Nephron (organoid): ENCODE results near the gene SLC25A53.

Experiments
- H3K27ac Mint-ChIP-seq, 3 experiments: 2 replicates each; pipeline ENCODE4 v1.8.0; 2020; ENCODE audit warnings: mixed read lengths in 3 of 3, mild to moderate bottlenecking in 2 of 3, moderate library complexity in 1 of 3
- H3K27me3 Mint-ChIP-seq: 2 replicates; pipeline ENCODE4 v1.8.0; 2021; ENCODE audit warnings: low read depth, mild to moderate bottlenecking, moderate library complexity, mixed read lengths
- H3K36me3 Mint-ChIP-seq: 2 replicates; pipeline ENCODE4 v1.8.0; 2020; ENCODE audit warnings: low read depth, mixed read lengths
- H3K4me1 Mint-ChIP-seq: 2 replicates; pipeline ENCODE4 v1.8.0; 2020; ENCODE audit warnings: mixed read lengths
- H3K4me3 Mint-ChIP-seq, 3 experiments: 2 replicates each; pipeline ENCODE4 v1.8.0; 2020; ENCODE audit warnings: mild to moderate bottlenecking in 3 of 3, mixed read lengths in 3 of 3, moderate library complexity in 2 of 3
- H3K9me3 Mint-ChIP-seq: 2 replicates; pipeline ENCODE4 v1.8.0; 2020; ENCODE audit warnings: mixed read lengths
- TF ChIP-seq, protein P1 (sequence below), 3 experiments: fragments of 200-600 bp; sonication (generic); IDR thresholded peaks; one replicate each; pipeline ENCODE4 v1.5.0; 2021; ENCODE audit warnings: antibody characterized with exemption in 3 of 3; ENCODE audit not compliant: unreplicated experiment in 3 of 3

SLC25A53 gene

DNA sequence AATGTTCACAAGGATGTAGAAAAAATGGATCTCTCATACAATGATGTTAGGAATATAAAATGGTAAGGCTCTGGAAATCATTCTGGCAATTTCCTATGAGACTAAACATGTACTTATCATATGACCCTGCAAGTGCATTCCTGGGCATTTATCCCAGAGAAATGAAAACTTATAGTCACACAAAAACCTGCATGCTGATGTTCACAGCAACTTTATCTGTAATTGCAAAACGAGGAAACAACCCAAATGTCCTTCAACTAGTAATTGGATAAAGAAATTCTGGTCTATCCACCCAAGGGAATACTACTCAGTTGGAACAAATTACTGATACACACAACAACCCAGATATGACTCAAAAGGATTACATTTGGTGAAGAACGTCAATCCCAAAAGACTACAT, 30.0 kb downstream of the SLC25A53 start:
- Mint-ChIP-seq H3K27me3 (no peaks in the 10 kb centered on the region), H3K36me3 (peaks cover 18% of the 10 kb centered on the region), H3K4me1 (no peaks in the 10 kb centered on the region), H3K27ac (no peak overlapping the region), H3K4me3 (no peak overlapping the region), H3K9me3 (peaks cover 2% of the 10 kb centered on the region)
- TF ChIP-seq, protein P1, sequence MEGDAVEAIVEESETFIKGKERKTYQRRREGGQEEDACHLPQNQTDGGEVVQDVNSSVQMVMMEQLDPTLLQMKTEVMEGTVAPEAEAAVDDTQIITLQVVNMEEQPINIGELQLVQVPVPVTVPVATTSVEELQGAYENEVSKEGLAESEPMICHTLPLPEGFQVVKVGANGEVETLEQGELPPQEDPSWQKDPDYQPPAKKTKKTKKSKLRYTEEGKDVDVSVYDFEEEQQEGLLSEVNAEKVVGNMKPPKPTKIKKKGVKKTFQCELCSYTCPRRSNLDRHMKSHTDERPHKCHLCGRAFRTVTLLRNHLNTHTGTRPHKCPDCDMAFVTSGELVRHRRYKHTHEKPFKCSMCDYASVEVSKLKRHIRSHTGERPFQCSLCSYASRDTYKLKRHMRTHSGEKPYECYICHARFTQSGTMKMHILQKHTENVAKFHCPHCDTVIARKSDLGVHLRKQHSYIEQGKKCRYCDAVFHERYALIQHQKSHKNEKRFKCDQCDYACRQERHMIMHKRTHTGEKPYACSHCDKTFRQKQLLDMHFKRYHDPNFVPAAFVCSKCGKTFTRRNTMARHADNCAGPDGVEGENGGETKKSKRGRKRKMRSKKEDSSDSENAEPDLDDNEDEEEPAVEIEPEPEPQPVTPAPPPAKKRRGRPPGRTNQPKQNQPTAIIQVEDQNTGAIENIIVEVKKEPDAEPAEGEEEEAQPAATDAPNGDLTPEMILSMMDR (IDR thresholded peaks at IDR 0.05; ENCODE audit: unreplicated experiment in 3 of 3) = no peak

DNA sequence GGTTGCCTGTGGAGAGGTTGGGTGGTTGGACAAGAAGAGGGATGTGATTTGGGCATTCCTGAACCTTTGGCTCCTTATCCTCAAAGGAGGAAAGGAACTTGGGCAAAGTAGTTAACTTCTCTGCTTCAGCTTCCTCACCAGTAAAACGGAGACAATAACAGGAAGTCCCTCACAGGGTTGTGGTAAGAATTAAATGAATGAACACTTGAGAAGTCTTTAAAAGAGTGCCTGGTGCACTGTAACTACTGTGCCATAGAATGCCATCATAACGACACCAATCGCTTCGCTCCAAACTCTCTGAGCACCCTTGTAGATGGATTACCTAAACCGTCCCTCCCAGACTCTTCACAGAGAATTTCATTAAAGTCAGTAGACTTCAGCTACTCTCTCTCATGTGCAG, 34.0 kb downstream of the SLC25A53 start:
- TF ChIP-seq, protein P1 (IDR thresholded peaks at IDR 0.05; ENCODE audit: unreplicated experiment in 3 of 3) = no peak
- Mint-ChIP-seq H3K27ac (no peak overlapping the region), H3K36me3 (peaks cover 4% of the 10 kb centered on the region), H3K9me3 (peaks cover 2% of the 10 kb centered on the region), H3K4me3 (no peak overlapping the region), H3K4me1 (no peaks in the 10 kb centered on the region), H3K27me3 (no peaks in the 10 kb centered on the region)

DNA sequence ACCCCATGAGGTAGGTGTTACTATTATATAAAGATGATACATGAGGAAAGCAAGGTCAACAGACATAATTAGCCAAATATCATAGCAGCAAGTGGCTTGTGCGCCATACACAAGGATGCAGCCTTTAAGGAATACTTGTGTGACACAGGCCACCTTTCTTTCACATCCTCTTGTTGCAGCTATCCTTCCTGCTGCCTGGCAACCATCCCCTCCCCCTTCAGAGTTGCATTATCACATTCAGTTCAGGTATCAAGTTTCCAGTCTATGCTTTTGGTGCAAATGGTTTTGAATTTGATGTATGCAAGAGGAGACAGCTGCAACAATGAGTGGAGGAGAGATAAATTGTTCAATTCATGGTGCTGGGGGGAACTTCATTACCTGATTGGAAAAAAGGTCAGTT, 38.0 kb downstream of the SLC25A53 start:
- Mint-ChIP-seq H3K36me3 (no peaks in the 10 kb centered on the region), H3K9me3 (no peaks in the 10 kb centered on the region), H3K4me1 (no peaks in the 10 kb centered on the region), H3K27me3 (no peaks in the 10 kb centered on the region), H3K27ac (no peak overlapping the region), H3K4me3 (no peak overlapping the region)
- TF ChIP-seq, protein P1 (IDR thresholded peaks at IDR 0.05; ENCODE audit: unreplicated experiment in 3 of 3) = no peak

DNA sequence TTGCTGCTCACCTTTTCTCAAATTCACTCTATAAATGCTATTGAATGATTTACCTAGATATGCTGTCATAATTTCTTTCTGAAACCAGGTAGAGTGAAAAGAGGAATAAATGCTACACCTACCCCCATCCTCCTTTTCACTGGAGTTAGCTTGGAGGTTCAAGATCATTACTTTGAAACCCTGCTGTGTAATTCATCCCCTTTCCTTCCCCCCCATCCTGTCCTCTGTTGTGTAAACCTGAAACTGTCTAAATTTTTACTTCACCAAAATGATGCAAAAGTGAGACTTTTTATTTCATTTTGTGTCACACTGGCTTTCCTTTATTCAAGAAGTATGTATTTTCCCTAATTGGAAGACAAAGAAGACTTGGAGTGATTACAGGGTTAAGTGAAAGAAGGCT, 39.0 kb downstream of the SLC25A53 start:
- Mint-ChIP-seq H3K4me1 (peaks cover 7% of the 10 kb centered on the region), H3K27me3 (no peaks in the 10 kb centered on the region), H3K4me3 (no peak overlapping the region), H3K9me3 (no peaks in the 10 kb centered on the region), H3K27ac (no peak overlapping the region), H3K36me3 (no peaks in the 10 kb centered on the region)
- TF ChIP-seq, protein P1 (IDR thresholded peaks at IDR 0.05; ENCODE audit: unreplicated experiment in 3 of 3) = no peak

DNA sequence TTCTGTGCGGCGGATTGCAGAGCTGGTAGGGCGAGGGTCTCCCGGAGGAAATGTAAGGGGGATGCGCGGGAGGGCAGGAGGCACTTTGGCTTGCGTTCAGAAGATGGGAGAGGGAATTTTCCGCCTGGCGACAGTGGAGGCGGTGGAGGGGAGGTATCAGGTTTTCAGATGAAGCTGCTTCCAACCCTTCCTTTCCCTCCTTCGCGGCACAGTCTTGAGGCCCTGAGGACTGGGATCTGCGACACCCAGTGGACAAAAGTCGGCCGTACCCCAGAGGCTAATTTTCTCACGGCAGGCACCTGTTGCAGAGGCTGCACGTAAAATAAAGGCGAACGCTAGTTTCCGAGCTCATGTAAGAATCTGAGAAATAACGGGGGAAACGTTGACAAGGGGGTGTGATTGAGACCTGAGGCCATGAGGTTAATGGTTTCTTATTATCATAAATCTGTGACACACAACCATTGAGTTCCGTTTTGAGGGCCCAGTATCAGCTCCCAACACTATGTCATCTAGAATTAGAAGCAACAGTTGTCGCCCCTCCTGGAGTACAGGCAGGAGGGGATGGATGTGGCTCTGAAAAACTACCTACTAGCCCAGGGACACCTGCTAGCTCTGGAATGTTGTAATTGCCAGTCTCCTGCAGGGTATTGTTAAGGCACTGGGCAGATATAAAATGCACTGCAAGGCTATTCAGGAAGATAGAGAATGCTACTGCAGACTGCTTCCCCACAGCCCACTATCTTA, 43.4 kb downstream of the SLC25A53 start:
- peaks cover 12% of the 10 kb centered on the region for H3K4me1 Mint-ChIP-seq
- no peaks in the 10 kb centered on the region for H3K27me3 Mint-ChIP-seq
- no peaks in the 10 kb centered on the region for H3K36me3 Mint-ChIP-seq
- H3K9me3 Mint-ChIP-seq = no peaks in the 10 kb centered on the region
- TF ChIP-seq, protein P1 (IDR thresholded peaks at IDR 0.05; ENCODE audit: unreplicated experiment in 3 of 3) = peak; percentile 39 to 52 (median 51)
- H3K27ac Mint-ChIP-seq = peak overlapping the region; percentile 84 to 96 (median 95)
- H3K4me3 Mint-ChIP-seq = peak overlapping the region; percentile 91 to 96 (median 94)
